Brain microvascular endothelial cell (primary cell): ENCODE measurements around the gene BRSK2.

Experiments used
- DNase-seq: peaks from one replicate; pipeline ENCODE4 v3.0.0-alpha.2; 2020
- H3K27ac ChIP-seq: fragments of 250-450 bp; sonication (Bioruptor Pico); 2 replicates; pipeline ENCODE4 v1.5.1; 2020; ENCODE audit warnings: mild to moderate bottlenecking, moderate library complexity
- H3K27me3 ChIP-seq: fragments of 250-450 bp; sonication (Bioruptor Pico); replicated peaks from 2 replicates; pipeline ENCODE4 v1.5.1; 2020; ENCODE audit warnings: mild to moderate bottlenecking
- H3K36me3 ChIP-seq: fragments of 250-450 bp; sonication (Bioruptor Pico); replicated peaks from 2 replicates; pipeline ENCODE4 v1.5.1; 2020; ENCODE audit warnings: mild to moderate bottlenecking
- H3K4me3 ChIP-seq: 2 replicates; pipeline ENCODE4 v1.5.1; 2011; ENCODE audit warnings: low read depth, mild to moderate bottlenecking, control low read depth, low read length, moderate library complexity
- CTCF ChIP-seq: IDR thresholded peaks from 2 replicates; pipeline ENCODE4 v1.5.1; 2011; ENCODE audit warnings: low read depth, mild to moderate bottlenecking, moderate library complexity, low read length, control low read depth, inconsistent platforms; ENCODE audit errors: missing control alignments
- in situ Hi-C: cut with HindIII; loops from 2 replicates; pipeline ENCODE4 v1.10.0; 2017; ENCODE audit warnings: low sequenced_read_pairs, low pct_ligation_motif_present

BRSK2 gene

GRCh38 chr11:1359556-1359955 lies 30.2 kb upstream of the BRSK2 start:
- Histone ChIP-seq H3K4me3 (no peak overlapping the region), H3K27me3 (no peaks in the 10 kb centered on the region), H3K27ac (no peak overlapping the region), H3K36me3 (no peaks in the 10 kb centered on the region)
- no peak for TF ChIP-seq CTCF
- no peak for DNase-seq
- in situ Hi-C loops, result no loop called here

- in situ Hi-C loops, result no loop called here
- DNase-seq, result no peak
- TF ChIP-seq CTCF, result no peak
- no peaks in the 10 kb centered on the region for H3K36me3 ChIP-seq
- no peak overlapping the region for H3K27ac ChIP-seq
- no peaks in the 10 kb centered on the region for H3K27me3 ChIP-seq
- no peak overlapping the region for H3K4me3 ChIP-seq
Observed at GRCh38 chr11:1360181-1360834, 29.4 kb upstream of the BRSK2 start.

GRCh38 chr11:1360835-1361357 lies 28.8 kb upstream of the BRSK2 start:
- no peak for DNase-seq
- Histone ChIP-seq H3K27me3 (no peaks in the 10 kb centered on the region), H3K36me3 (no peaks in the 10 kb centered on the region), H3K4me3 (no peak overlapping the region), H3K27ac (no peak overlapping the region)
- in situ Hi-C loops, result no loop called here
- TF ChIP-seq CTCF, result no peak

- in situ Hi-C loops, result no loop called here
- no peak for TF ChIP-seq CTCF
- no peaks in the 10 kb centered on the region for H3K27me3 ChIP-seq
Observed at GRCh38 chr11:1361882-1362281, 27.9 kb upstream of the BRSK2 start.

GRCh38 chr11:1367721-1368120 lies 22.0 kb upstream of the BRSK2 start:
- DNase-seq, result no peak
- TF ChIP-seq CTCF, result no peak
- in situ Hi-C loops, result no loop called here

More at GRCh38 chr11:1361882-1362281, 27.9 kb upstream of the BRSK2 start:
- no peak overlapping the region for H3K27ac ChIP-seq
- H3K4me3 ChIP-seq, result no peak overlapping the region
- DNase-seq, result no peak
- no peaks in the 10 kb centered on the region for H3K36me3 ChIP-seq

GRCh38 chr11:1368216-1368615 lies 21.5 kb upstream of the BRSK2 start:
- TF ChIP-seq CTCF, result no peak
- H3K36me3 ChIP-seq, result no peaks in the 10 kb centered on the region
- in situ Hi-C loops, result no loop called here
- no peak overlapping the region for H3K4me3 ChIP-seq
- DNase-seq, result no peak
- no peak overlapping the region for H3K27ac ChIP-seq
- H3K27me3 ChIP-seq, result no peaks in the 10 kb centered on the region

More at GRCh38 chr11:1367721-1368120, 22.0 kb upstream of the BRSK2 start:
- H3K4me3 ChIP-seq, result no peak overlapping the region
- H3K27ac ChIP-seq, result no peak overlapping the region
- no peaks in the 10 kb centered on the region for H3K27me3 ChIP-seq
- no peaks in the 10 kb centered on the region for H3K36me3 ChIP-seq
